Cortex of kidney (tissue), 1 donor: Measurements from ENCODE around the gene RHOG.
"Not testable (repeated sequence)": the region's sequence is repeated elsewhere in the genome, so short reads cannot be mapped to it uniquely, and the experiment has no call there.

Experiments
- DNase-seq: peaks from one replicate; lab custom pipeline; 2025; lab: John Stamatoyannopoulos, UW

RHOG gene

DNA sequence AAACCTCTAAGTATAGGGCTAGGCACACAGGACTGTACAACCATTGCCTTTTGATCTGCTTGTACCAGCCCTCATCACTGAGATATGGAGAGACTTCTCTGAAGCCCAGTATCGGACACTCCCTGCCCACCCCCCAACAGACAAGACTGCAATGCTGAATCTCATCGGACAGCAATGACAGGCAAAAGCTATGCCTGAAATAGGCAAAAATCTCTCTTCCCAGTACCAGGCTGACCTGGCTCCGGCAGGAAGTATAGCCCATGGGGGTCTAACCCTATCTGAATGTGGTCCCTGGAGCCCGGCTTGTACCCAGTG lies 6.5 kb downstream of the RHOG start:
- no peak for DNase-seq

DNA sequence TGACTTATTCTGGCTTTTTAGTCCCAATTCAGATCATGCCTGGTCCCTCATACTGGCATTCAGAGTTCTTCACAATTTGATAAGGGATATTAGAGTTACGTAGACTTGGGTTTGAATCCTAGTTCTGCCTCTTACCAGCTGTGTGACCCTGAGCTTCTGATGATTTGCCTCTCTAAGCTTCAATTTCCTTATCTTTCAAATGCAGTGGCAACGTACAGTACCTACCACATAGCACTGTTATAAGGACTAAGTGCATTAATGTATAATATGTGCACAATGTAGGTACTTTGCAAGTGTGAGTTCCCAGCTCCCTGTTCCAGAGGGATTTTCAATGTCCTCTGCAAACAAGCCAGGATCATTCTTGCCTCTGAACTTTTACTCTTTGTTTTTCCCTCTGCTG lies 7.3 kb downstream of the RHOG start:
- no peak for DNase-seq

DNA sequence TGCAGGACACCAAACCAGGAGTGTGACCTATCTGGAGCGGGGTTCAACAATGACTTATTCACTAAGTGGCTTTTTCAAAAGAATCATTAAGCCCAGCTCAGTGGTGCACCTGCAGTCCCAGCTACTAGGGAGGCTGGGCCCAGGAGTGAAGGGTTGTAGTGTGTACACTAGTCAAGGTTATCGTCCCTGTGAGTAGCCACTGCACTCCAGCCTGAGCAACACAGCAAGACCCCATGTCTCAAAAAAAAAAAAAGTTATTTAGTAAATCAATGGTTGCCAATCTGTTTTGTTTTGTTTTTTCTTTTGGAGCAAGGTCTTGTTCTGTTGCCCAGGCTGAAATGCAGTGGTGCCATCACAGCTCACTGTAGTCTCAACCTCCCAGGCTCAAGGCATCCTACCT lies 7.9 kb downstream of the RHOG start:
- no peak for DNase-seq

DNA sequence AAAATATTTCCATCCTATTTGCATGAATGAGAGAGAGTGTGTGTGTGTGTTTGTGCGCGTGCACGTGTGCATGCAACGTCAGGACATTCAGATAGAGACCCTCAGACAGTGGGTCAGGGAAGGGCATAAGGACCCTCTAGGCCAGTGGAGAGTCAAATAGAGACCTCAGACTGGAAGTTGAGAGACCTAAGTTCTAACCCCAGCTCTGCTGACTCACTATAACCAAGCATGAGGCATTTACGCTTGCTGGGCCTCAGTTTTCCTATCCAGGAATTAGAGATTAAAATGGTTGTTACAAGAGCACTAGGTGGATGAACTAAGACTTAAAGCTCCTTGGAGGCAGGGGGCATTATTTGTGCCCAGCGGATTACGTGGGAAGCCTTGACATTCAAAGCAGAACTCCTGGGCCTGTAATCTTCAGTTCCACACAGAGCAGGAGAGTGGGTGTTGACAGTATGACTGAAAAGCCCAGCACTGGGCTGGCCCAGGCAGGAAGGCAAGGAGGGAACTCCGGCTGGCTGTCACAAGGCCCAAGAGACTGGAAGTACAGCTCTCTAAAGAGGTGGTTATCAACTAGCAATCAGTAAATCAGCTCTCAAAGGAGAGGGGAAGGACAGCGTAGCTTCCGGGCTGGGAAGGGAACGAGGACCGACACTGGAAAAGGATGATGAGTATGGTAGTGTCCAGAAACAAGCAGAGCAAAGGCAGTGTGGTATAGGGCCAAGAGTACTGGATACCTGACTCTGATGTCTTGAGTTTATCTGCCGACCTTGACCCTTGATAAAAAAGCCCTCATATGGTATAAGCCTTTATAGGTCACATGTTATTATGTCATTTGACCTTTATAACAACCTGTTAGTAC lies 9.2 kb downstream of the RHOG start:
- DNase-seq, result no peak

DNA sequence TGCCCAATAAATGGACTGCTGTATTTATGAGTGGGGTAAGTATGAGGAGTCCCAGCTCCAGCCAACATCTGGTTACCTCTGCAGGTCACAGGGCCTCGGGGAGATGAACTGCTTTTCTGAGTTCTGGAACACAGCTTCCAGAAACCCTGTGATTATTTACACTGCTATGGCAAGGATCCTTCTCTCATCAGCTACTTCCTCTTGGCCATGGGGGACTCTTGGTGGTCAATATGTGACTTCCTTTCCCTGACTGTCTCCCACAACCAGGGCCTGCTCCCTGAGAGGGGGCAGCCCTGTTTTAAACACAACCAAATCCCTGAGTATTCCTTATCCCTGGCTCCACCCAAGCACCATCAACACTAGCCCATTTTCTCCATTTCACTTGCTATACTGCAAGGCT lies 10.0 kb downstream of the RHOG start:
- DNase-seq, result no peak

DNA sequence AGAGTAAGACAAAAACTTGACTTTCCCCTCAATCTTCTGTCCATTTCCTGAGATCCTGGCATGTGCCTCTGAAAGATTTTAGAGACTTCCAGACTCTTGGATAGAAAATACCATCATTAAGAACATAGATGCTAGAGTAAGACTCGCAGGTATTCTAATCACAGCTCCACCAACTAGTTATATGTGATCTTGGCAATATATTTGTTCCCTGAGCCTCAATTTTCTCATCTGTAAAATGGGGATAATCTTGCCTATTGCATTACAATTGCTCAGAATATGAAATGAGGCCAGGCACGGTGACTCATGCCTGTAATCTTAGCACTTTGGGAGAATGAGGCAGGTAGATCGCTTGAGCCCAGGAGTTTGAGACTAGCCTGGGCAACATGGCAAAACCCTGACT lies 10.7 kb downstream of the RHOG start:
- DNase-seq, result no peak

DNA sequence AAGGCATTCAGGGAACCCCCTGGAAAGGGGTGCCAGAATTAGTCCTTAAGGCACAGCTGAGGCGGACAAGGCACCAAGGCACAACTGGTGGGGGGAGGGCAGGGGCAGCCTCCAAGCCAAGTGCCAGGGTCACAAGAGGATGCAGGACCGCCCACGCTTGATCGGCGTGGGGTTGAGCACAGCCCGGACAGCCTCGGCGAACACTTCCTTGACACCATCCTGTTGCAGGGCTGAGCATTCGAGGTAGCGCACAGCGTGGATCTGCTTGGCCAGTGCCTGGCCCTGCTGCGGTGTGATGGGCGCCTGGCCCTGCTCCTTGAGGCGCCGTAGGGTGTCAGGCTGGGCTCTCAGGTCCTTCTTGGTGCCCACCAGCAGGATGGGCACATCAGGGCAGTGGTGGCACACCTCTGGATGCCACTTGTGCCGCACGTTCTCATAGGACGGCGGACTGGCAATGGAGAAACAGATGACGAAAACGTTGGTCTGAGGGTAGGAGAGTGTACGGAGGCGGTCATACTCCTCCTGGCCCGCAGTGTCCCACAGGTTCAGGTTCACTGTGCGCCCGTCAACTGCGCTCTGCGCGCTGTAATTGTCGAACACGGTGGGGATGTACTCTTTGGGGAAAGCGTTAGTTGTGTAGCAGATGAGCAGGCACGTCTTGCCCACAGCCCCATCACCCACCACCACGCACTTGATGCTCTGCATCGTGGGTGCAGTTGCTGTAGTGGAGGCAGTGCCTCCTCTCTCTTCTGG lies 13.1 kb downstream of the RHOG start:
- no peak for DNase-seq

DNA sequence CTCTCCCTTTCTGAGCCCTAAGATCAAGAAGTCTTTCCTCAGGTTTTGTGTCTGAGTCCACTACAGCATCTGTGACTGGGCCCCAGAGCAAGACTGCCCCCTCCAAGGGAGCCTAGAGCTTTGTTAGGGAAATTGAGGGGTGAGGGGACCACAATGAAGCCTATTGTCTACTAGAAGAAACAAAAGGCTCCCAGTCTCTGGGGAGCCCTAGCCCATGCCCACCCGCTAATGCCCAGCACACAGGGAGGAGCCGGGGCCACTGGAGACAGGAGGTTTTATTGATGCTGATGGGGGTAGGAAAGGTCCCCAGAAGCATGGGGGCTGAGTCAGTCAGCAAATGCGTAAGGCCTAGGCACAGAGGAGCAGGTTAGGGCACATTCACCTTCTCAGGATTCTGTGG lies 14.0 kb downstream of the RHOG start:
- DNase-seq, result no peak

DNA sequence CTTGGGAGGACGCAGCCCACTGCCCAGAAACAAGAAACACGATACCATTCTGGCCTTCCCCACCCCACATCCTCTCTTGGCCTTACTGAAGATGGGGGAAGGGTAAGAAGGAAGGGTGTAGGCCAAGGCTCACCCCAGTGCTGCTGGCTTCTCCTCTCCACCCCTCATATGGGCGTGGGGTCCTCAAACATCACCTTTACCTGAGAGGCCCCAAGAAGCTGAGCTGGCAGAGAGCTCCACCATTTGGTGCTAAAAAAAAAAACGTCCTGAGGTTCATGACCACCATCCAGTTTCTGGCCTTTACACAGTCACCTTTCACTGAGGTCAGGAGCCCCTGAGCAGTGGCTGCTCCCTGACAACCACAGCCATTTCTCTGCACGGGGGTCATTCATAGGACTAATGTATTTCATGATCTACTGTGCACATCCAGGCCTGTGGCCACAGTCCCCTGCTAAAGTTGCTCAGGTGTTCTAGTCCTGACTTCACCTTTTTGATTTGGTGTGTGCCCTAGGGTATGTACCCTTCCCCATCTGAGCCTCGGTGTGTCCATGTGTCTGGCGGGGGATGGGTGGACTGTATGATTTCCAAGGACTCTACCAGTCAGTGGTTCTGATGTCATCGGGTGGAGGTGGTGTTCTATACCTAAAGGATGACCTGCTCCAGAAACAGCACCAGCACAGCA lies 15.1 kb downstream of the RHOG start:
- DNase-seq, result no peak

DNA sequence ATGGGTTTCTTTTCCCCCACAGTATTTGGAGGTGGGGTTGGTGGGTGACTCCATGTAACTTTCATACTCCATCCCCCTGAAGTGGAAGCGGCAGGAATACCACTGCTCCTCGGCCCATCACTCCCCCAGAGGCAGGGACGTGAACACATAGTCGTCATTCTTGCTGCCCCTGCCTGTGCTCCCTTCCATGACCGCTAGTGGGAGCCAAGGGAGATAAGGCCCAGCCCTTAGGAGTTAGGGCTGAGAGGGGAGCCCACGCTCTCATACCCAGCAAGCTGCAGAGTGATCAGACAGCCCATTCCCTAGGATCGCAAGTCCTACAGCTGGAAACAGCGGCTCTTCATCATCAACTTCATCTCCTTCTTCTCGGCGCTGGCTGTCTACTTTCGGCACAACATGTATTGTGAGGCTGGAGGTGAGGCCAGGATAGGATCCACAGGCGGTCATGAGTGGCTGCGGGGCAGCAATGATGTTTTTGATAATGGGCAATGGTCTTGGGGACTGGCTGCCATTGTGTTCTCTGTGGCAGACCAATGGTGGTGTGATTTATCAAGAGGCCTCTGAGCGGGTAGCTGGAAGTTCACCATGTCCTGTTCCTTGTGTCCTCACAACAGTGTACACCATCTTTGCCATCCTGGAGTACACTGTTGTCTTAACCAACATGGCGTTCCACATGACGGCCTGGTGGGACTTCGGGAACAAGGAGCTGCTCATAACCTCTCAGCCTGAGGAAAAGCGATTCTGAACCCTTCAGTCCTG lies 15.9 kb downstream of the RHOG start:
- no peak for DNase-seq

DNA sequence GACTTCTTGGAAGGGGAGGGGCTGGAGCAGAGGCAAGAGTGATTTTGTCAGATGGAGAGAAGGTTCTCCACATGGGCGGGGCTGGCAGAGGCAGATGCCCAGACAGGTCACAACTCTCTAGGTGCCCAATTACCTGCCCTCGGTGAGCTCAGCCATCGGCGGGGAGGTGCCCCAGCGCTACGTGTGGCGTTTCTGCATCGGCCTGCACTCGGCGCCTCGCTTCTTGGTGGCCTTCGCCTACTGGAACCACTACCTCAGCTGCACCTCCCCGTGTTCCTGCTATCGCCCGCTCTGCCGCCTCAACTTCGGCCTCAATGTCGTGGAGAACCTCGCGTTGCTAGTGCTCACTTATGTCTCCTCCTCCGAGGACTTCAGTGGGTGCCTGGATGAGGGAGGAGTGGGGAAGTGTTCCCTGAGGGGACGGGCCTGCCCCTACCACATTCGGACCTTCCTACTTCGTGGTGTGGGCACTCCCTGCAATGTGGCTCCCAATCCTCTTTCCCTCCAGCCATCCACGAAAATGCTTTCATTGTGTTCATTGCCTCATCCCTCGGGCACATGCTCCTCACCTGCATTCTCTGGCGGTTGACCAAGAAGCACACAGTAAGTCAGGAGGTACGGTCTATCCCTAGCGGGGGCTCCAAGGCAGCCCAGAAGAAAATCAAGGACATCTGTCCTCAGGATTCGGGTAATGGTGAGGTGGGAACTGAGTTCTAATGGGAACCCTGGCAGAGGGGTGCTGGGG lies 16.8 kb downstream of the RHOG start:
- no peak for DNase-seq

DNA sequence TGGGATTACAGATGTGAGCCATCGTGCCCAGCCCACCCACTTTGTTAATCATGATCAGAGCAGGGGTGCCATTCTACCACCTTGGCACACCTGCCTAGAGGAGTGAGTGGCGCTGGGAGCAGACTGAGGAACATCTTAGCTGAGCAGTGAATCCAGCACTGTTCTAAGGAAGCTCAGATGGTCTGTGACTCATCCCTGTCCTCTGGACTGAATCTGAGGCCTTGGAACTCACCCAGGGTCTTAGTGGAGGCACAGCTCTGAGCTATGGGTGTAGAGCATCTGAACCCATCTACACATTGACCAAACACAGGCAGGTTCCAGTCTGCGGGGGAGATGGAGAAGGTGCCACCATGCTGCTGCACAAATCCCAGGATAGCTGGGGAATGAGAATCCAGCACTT lies 17.5 kb downstream of the RHOG start:
- DNase-seq, result no peak

DNA sequence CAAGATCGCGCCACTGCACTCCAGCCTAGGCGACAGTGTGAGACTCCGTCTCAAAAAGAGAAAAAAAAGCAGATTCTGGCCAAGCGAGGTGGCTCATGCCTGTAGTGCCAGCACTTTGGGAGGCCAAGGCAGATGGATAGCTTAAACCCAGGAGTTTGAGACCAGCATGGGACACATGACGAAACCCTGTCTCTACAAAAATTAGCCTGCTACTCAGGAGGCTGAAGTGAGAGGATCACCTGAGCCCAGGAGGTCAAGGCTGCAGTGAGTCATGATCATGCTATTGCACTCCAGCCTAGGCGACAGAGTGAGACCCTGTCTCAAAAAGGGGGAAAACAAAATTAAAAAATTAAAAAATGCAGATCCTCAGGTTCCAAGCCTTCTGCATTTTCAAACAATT lies 18.4 kb downstream of the RHOG start:
- no peak for DNase-seq

DNA sequence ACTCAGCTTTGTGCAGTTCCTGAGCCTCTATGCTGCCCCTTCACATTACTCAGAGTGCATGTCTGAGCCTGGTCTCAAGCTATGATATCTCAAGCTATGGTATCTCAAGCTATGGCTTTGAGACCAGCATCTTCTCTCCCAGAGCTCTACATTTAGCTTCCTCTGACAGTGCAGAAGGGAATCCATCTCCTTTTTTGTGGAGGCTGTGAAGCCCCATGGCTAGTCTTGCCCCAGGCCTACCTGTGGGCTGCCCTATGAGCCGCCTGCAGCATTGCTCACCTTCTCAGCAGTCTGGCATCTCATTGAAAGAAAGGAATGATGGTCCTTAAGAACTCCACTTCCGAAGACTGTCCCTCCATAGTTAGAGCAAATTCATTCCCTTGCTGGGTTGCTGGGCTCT lies 19.8 kb downstream of the RHOG start:
- DNase-seq, result no peak

DNA sequence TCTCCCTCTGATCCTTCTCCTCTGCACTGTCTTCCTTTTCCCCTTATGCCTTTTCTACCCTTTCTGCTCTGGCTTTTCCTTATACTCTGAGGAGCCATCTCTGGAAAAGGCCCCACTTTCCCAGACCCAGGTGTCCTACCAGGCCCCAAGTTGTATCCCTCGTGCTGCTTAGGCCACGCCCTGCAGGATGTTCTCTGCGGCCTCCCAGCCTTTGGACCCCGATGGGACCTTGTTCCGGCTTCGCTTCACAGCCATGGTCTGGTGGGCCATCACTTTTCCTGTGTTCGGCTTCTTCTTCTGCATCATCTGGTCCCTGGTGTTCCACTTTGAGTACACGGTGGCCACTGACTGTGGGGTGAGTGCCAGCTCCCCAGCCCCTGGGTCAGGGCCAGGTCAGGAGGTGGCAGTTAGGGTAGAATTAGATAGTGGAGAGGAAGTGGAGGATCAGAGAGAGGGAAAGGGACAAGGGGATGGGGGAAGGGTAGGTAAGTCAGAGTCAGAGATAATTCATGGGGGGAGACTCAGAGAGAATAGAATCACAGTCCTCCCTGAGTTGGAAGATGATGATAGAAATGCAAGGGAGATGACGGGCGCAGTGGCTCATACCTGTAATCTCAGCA lies 23.5 kb downstream of the RHOG start:
- DNase-seq, result no peak

DNA sequence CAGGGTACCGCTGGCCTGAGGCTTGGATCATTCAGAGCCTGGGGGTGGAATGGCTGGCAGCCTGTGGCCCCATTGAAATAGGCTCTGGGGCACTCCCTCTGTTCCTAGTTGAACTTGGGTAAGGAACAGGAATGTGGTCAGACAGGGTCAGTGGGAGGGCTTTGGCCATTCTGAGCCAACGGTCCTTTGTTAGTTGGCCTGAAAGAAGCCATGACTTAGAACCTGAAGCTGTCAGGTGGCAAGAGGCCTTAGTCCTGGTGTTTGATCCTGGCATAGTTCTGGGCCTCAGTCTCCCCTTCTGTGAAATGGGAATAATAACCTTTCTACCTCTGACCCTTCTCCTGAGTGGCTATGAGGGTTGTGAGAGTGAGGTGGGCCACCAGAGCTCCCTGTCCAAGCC lies 24.1 kb downstream of the RHOG start:
- DNase-seq, result no peak

DNA sequence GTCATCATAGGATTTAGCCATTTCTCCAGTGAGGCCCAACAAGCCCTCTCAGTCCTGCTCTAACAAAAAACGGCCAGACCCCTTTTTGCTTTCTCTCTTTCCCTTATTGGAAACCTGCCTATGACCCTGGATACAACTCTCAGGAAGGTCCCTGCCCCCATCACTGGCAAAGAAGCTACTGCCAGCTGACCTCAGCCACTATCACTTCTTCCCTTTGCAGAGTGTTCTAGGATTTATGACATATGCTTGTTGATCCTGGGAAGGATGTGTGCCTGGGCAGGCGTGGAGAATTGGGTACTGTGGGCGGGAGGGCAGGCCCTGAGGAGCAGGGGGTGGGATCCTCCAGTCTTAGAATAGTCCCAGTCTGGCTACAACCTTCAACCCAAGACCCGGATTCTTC lies 24.9 kb downstream of the RHOG start:
- no peak for DNase-seq

DNA sequence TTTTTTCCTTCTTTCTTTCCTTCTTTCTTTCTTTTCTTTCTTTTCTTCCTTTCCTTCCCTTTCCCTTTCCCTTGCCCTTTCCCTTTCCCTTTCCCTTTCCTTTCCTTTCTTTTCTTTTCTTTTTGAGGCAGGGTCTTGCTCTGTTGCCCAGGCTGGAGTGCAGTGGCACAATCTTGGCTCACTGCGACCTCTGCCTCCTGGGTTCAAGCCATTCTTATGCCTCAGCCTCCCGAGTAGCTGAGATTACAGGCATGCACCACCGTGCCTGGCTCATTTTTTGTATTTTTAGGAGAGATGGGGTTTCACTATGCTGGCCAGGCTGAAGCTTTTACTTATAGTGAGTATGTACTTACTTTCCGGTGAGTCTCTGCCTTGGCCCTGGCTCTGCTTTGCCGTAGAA lies 25.9 kb downstream of the RHOG start:
- not testable (repeated sequence) for DNase-seq

DNA sequence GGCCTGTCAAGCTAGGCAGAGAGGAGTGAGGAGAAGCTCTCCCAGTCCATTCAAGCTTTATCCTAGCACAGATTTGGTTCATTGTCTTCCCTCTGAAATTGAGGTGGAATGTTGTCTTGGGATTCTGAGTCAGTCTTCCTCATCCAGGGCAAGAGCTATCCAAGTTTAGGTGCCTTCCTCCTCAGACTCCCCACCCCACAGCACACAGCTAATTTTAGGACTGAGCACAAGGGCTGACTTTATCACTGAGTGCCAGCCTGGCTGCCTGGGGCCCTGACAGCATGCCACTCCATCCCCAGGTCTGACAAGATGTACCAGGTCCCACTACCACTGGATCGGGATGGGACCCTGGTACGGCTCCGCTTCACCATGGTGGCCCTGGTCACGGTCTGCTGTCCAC lies 29.8 kb downstream of the RHOG start:
- no peak for DNase-seq

DNA sequence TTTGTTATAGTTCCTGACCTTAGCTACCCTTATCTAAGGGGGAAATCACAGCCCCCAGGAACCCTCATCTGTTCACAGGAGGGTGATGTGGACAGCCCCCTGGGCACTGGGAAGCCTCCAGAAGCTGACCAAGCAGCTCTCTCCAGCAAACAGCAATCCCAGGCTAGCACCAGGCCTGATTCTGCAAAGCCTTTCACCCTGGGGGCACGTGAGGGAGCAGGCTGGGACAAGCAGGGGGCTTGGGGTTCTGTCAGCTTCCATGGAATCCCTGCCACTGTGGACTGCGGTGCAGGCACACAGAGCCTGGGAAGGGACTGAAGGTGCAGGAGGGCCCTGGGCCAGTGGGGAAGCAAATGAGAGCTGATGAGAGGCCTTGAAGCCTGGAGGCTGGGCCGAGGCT lies 30.3 kb downstream of the RHOG start:
- no peak for DNase-seq

DNA sequence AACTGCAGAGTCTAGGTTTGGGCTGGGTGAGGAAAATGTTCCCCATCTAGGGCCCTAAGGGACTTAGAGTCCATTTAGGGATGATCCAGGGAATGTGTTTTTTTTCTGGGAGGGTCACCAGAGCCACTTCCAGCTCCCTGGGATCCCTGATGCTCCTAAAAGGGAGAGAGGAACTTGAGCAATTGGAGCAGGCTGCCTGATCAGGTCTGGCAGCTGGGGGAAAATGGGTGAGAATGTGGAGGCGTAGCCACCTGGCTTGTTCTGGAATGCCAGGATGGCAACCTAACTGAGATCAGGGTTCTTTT lies 31.2 kb downstream of the RHOG start:
- no peak for DNase-seq
